Ovary (tissue), 3 donors: ENCODE data around the gene INTS3.

Source experiments
- EP300 ChIP-seq: sonication (generic); formaldehyde crosslinking; IDR thresholded peaks from one replicate; pipeline ENCODE4 v1.6.1; 2017; ENCODE audit warnings: antibody characterized with exemption
- POLR2A ChIP-seq: fragments of 450-650 bp; IDR thresholded peaks from one replicate; pipeline ENCODE4 v1.6.1; 2017; ENCODE audit warnings: antibody characterized with exemption, mild to moderate bottlenecking, moderate library complexity
- TF ChIP-seq, protein P1 (sequence below), 3 donors: fragments of 450-650 bp in 2 of 3; fragments of 200-600 bp in 1 of 3; IDR thresholded peaks; one replicate each; pipeline versions ENCODE4 v1.5.1 to v1.8.0; 2016 to 2022; ENCODE audit warnings: antibody characterized with exemption in 3 of 3, mild to moderate bottlenecking in 1 of 3
- donor health status: DM: no; HTN: no; CAD: no.

DNA sequence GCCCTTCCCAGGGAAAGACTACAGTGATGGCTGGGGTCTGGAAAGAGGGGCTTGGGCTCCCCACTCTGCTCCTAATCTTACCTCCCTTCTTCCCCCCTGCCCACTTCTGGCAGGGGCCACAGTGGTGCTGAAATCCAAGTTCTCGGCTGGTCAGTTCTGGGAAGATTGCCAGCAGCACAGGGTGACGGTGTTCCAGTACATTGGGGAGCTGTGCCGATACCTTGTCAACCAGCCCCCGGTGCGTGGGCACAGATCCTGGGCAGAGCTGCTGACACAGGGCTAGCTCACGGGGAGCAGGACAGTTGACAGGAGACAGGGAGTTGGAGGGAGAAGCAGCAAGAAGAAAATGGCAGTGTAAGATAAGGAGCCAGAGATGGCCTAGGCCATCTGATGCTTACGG is 49.8 kb downstream of the INTS3 start:
- TF ChIP-seq POLR2A = no peak
- TF ChIP-seq, protein P1, sequence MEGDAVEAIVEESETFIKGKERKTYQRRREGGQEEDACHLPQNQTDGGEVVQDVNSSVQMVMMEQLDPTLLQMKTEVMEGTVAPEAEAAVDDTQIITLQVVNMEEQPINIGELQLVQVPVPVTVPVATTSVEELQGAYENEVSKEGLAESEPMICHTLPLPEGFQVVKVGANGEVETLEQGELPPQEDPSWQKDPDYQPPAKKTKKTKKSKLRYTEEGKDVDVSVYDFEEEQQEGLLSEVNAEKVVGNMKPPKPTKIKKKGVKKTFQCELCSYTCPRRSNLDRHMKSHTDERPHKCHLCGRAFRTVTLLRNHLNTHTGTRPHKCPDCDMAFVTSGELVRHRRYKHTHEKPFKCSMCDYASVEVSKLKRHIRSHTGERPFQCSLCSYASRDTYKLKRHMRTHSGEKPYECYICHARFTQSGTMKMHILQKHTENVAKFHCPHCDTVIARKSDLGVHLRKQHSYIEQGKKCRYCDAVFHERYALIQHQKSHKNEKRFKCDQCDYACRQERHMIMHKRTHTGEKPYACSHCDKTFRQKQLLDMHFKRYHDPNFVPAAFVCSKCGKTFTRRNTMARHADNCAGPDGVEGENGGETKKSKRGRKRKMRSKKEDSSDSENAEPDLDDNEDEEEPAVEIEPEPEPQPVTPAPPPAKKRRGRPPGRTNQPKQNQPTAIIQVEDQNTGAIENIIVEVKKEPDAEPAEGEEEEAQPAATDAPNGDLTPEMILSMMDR (IDR thresholded peaks at IDR 0.05) = no peak
- TF ChIP-seq EP300 = no peak
